CD4-positive, alpha-beta T cell (primary cell): Measurements from ENCODE around the gene SEBOX. TPM values are rescaled to one million over a fixed set of nuclear protein-coding genes. Genes with fewer than 3 reads are reported as not detected.

Experiments
- ATAC-seq: fragments of 200-7000 bp; cut with Tn5 transposase; one replicate; pipeline ENCODE4 v1.10.0; 2022; ENCODE audit warnings: mild to moderate bottlenecking; ENCODE audit not compliant: poor library complexity
- CTCF ChIA-PET: fragments of 350-600 bp; sonication (Branson Sonifier 250); formaldehyde crosslinking; loops from one replicate; lab custom pipeline; 2021; ENCODE audit warnings: antibody characterized with exemption, inconsistent platforms; lab: Charles Lee
- POLR2A ChIA-PET: fragments of 350-600 bp; sonication (Branson Sonifier 250); formaldehyde crosslinking; loops from one replicate; lab custom pipeline; 2021; ENCODE audit warnings: antibody characterized with exemption, inconsistent platforms; lab: Charles Lee
- DNase-seq, 14 experiments: peaks; one replicate each; pipeline ENCODE4 v3.0.0-alpha.2; 2013 to 2020; ENCODE audit warnings: mixed read lengths in 2 of 14
- H3K27ac ChIP-seq, 2 donors: one replicate each; pipeline versions ENCODE4 v1.5.1 to v1.7.0; 2013; ENCODE audit warnings: low read length in 2 of 2, low read depth in 1 of 2, mild to moderate bottlenecking in 1 of 2
- H3K27me3 ChIP-seq, 2 experiments: 1 replicate in 1 of 2; 2 replicates in 1 of 2; pipeline versions ENCODE4 v1.6.1 to v1.7.0; 2013; ENCODE audit warnings: low read length in 2 of 2, control low read depth in 1 of 2, mild to moderate bottlenecking in 1 of 2, moderate library complexity in 1 of 2; ENCODE audit not compliant: insufficient read depth in 2 of 2, control insufficient read depth in 1 of 2
- H3K36me3 ChIP-seq: one replicate; pipeline ENCODE4 v1.6.1; 2013; ENCODE audit warnings: low read length, control low read depth; ENCODE audit not compliant: insufficient read depth
- H3K4me1 ChIP-seq: one replicate; pipeline ENCODE4 v1.6.1; 2013; ENCODE audit warnings: low read length, control low read depth; ENCODE audit not compliant: insufficient read depth
- H3K4me3 ChIP-seq: one replicate; pipeline ENCODE4 v1.5.1; 2013; ENCODE audit warnings: mild to moderate bottlenecking, low read length, moderate library complexity
- H3K9me3 ChIP-seq, 2 experiments: 1 replicate in 1 of 2; 2 replicates in 1 of 2; pipeline versions ENCODE4 v1.6.1 to v1.7.0; 2013; ENCODE audit warnings: low read length in 2 of 2, mild to moderate bottlenecking in 2 of 2, control low read depth in 1 of 2, moderate library complexity in 1 of 2; ENCODE audit not compliant: control insufficient read depth in 1 of 2, insufficient read depth in 1 of 2
- H3K27ac Mint-ChIP-seq: one replicate; pipeline ENCODE4 v1.8.0; 2020; ENCODE audit warnings: mixed read lengths
- H3K27me3 Mint-ChIP-seq: one replicate; pipeline ENCODE4 v1.8.0; 2021; ENCODE audit warnings: mixed read lengths
- H3K36me3 Mint-ChIP-seq: one replicate; pipeline ENCODE4 v1.8.0; 2021; ENCODE audit warnings: low read depth, mixed read lengths
- H3K4me1 Mint-ChIP-seq: one replicate; pipeline ENCODE4 v1.8.0; 2021; ENCODE audit warnings: low read depth, mixed read lengths
- H3K4me3 Mint-ChIP-seq: one replicate; pipeline ENCODE4 v1.8.0; 2020; ENCODE audit warnings: mild to moderate bottlenecking, mixed read lengths
- H3K9me3 Mint-ChIP-seq: one replicate; pipeline ENCODE4 v1.8.0; 2020; ENCODE audit warnings: mixed read lengths
- CTCF ChIP-seq: fragments of 200-600 bp; IDR thresholded peaks from one replicate; pipeline ENCODE4 v1.8.0; 2022; ENCODE audit warnings: antibody characterized with exemption, mild to moderate bottlenecking
- intact Hi-C, 2 experiments: fragments of 100-400 bp; cut with DNase I in 1 of 2; cut with micrococcal nuclease in 1 of 2; formaldehyde crosslinking; loops; one replicate each; pipeline versions ENCODE4 v1.15.1 to v1.9.0; 2023 to 2025; cut with DNase I, micrococcal nuclease
- total RNA-seq, 174 experiments: library from RNA in 2 of 174; stranded (reverse) in 2 of 174; gene quantifications; one replicate each; pipeline ENCODE4 v1.2.3 and lab custom pipeline; 2021 to 2026

SEBOX gene
- total RNA-seq, 2 experiments from 2014 or later: not detected

- peaks cover 58% of the 10 kb centered on the region for H3K36me3 ChIP-seq
- intact Hi-C loops: no loop called here
- POLR2A ChIA-PET: interaction anchor here (1.3 kb wide), 1 partner anchor 28 kb away, joined by 3 read pairs; the partner anchor contains the start of gene TNFAIP1
Measured at GRCh38 chr17:28363186-28363585, 1.8 kb downstream of the SEBOX start.

GRCh38 chr17:28357901-28358197 is 7.2 kb downstream of the SEBOX start:
- Mint-ChIP-seq H3K4me3 (peak overlapping the region; percentile 97), H3K4me1 (peaks cover 35% of the 10 kb centered on the region), H3K36me3 (peaks cover 74% of the 10 kb centered on the region), H3K27ac (peak overlapping the region; percentile 92), H3K27me3 (no peaks in the 10 kb centered on the region), H3K9me3 (no peaks in the 10 kb centered on the region)
- H3K27ac ChIP-seq: peak overlapping the region; percentile 80 to 83
- no peak for DNase-seq
- CTCF ChIA-PET: interaction anchor here (1.0 to 1.9 kb wide), 6 partner anchors 22 to 106 kb away, joined by 3 to 10 read pairs (median 6); partner anchors contain the start of genes IFT20 and TNFAIP1
- peaks cover 58% of the 10 kb centered on the region for H3K36me3 ChIP-seq
- peaks cover 25% of the 10 kb centered on the region for H3K4me1 ChIP-seq
- H3K9me3 ChIP-seq: no peaks in the 10 kb centered on the region
- POLR2A ChIA-PET: interaction anchor here (0.6 to 5.8 kb wide), 17 partner anchors 9 to 1064 kb away, joined by 3 to 118 read pairs (median 5); partner anchors contain the start of genes IFT20, PHF12, PIGS and RPL23A
- no peak for TF ChIP-seq CTCF
- no peaks in the 10 kb centered on the region for H3K27me3 ChIP-seq
- ATAC-seq: no peak
- H3K4me3 ChIP-seq: peak overlapping the region; percentile 75
- intact Hi-C loops: loop anchor here (1.0 to 10.0 kb wide), 7 partner anchors 15 to 594 kb away; partner anchors contain the start of genes IFT20 (in 1 of the 2), NLK (in 1 of the 2), PHF12 (in 1 of the 2) and PROCA1 (in 1 of the 2)

More at GRCh38 chr17:28363186-28363585, 1.8 kb downstream of the SEBOX start:
- Mint-ChIP-seq H3K4me3 (no peak overlapping the region), H3K27ac (no peak overlapping the region), H3K4me1 (peaks cover 11% of the 10 kb centered on the region), H3K36me3 (peaks cover 57% of the 10 kb centered on the region), H3K9me3 (no peaks in the 10 kb centered on the region), H3K27me3 (no peaks in the 10 kb centered on the region)
- Histone ChIP-seq H3K4me3 (no peak overlapping the region), H3K27ac (no peak overlapping the region), H3K9me3 (no peaks in the 10 kb centered on the region), H3K27me3 (no peaks in the 10 kb centered on the region), H3K4me1 (peaks cover 4% of the 10 kb centered on the region)
- CTCF ChIA-PET: no interaction called here
- DNase-seq: no peak
- no peak for ATAC-seq
- no peak for TF ChIP-seq CTCF

- intact Hi-C loops: loop anchor here (1.0 to 10.0 kb wide), 6 partner anchors 21 to 595 kb away; partner anchors contain the start of genes IFT20 (in 1 of the 2), NLK (in 1 of the 2), PHF12 (in 1 of the 2) and PROCA1 (in 1 of the 2)
Measured at GRCh38 chr17:28357061-28357900, 7.7 kb downstream of the SEBOX start, which contains the start of gene POLDIP2. TSS of gene POLDIP2 (minus strand) at chr17:28357527. CDS start at chr17:28357448, 79 bp downstream.

More at GRCh38 chr17:28357061-28357900, 7.7 kb downstream of the SEBOX start, which contains the start of gene POLDIP2:
- H3K4me3 Mint-ChIP-seq: peak within 1 kb of the TSS; percentile 97
- Histone ChIP-seq H3K4me3 (peak within 1 kb of the TSS; percentile 75), H3K4me1 (peaks cover 25% of the 10 kb centered on the region), H3K27ac (peak within 1 kb of the TSS; percentile 80 to 83), H3K36me3 (peaks cover 55% of the 10 kb centered on the region), H3K27me3 (no peaks in the 10 kb centered on the region), H3K9me3 (no peaks in the 10 kb centered on the region)
- peak within 1 kb of the TSS; percentile 92 for H3K27ac Mint-ChIP-seq
- ChIA-PET CTCF (interaction anchor here (1.0 to 1.9 kb wide), 3 partner anchors 22 to 59 kb away, joined by 3 to 10 read pairs (median 5); partner anchors contain the start of genes IFT20 and TNFAIP1), POLR2A (interaction anchor here (0.6 to 5.8 kb wide), 21 partner anchors 9 to 1063 kb away, joined by 3 to 118 read pairs (median 5); partner anchors contain the start of genes IFT20, PHF12, PIGS and RPL23A)
- no peaks in the 10 kb centered on the region for H3K27me3 Mint-ChIP-seq
- peaks cover 75% of the 10 kb centered on the region for H3K36me3 Mint-ChIP-seq
- DNase-seq (peak; percentile 91 to 97 (median 95)), ATAC-seq (peak; percentile 98)
- peaks cover 35% of the 10 kb centered on the region for H3K4me1 Mint-ChIP-seq
- no peak for TF ChIP-seq CTCF
- no peaks in the 10 kb centered on the region for H3K9me3 Mint-ChIP-seq
